GM23338 (cell line): ENCODE data around the gene MRPS27. TPM values are rescaled to one million over a fixed set of nuclear protein-coding genes. Genes with fewer than 3 reads are reported as not detected.

Experiments
- ATAC-seq: fragments of 200-7000 bp; cut with Tn5 transposase; 3 replicates; pipeline ENCODE4 v1.9.1; 2020
- DNase-seq: peaks from one replicate; pipeline ENCODE4 v3.0.0-alpha.2; 2015; ENCODE audit warnings: low spot score
- H2AFZ ChIP-seq: fragments of 200-600 bp; sonication (generic); 2 replicates; pipeline ENCODE4 v1.8.0; 2016; ENCODE audit warnings: antibody characterized with exemption, mild to moderate bottlenecking, moderate library complexity
- H3F3A ChIP-seq: fragments of 200-600 bp; sonication (generic); replicated peaks from 2 replicates; pipeline ENCODE4 v1.8.0; 2017; ENCODE audit warnings: antibody characterized with exemption, mixed run types, low read depth
- H3K27ac ChIP-seq: fragments of 200-600 bp; sonication (generic); 2 replicates; pipeline ENCODE4 v1.6.1; 2016; ENCODE audit warnings: low read depth
- H3K27me3 ChIP-seq: fragments of 200-600 bp; sonication (generic); 2 replicates; pipeline ENCODE4 v1.8.0; 2016; ENCODE audit warnings: mild to moderate bottlenecking, mixed run types, moderate library complexity; ENCODE audit not compliant: insufficient read depth
- H3K36me3 ChIP-seq: fragments of 200-600 bp; sonication (generic); 2 replicates; pipeline ENCODE4 v1.8.0; 2016; ENCODE audit warnings: mild to moderate bottlenecking; ENCODE audit not compliant: insufficient read depth
- H3K4me1 ChIP-seq: fragments of 200-600 bp; sonication (generic); 2 replicates; pipeline ENCODE4 v1.8.0; 2016; ENCODE audit warnings: mild to moderate bottlenecking, moderate library complexity; ENCODE audit not compliant: insufficient read depth
- H3K4me2 ChIP-seq: fragments of 200-600 bp; sonication (generic); 2 replicates; pipeline ENCODE4 v1.7.1; 2017; ENCODE audit warnings: mixed run types
- H3K4me3 ChIP-seq: fragments of 200-600 bp; sonication (generic); 2 replicates; pipeline ENCODE4 v1.6.1; 2016; ENCODE audit warnings: mixed run types
- H3K79me2 ChIP-seq: fragments of 200-600 bp; sonication (generic); replicated peaks from 2 replicates; pipeline ENCODE4 v1.8.0; 2017; ENCODE audit warnings: mild to moderate bottlenecking; ENCODE audit not compliant: insufficient read depth
- H3K9me2 ChIP-seq: fragments of 200-600 bp; sonication (generic); 2 replicates; pipeline ENCODE4 v1.8.0; 2017; ENCODE audit not compliant: insufficient read depth
- H4K20me1 ChIP-seq: fragments of 200-600 bp; sonication (generic); replicated peaks from 2 replicates; pipeline ENCODE4 v1.8.0; 2017; ENCODE audit warnings: mild to moderate bottlenecking; ENCODE audit not compliant: insufficient read depth
- H3K27ac Mint-ChIP-seq: 2 replicates; pipeline ENCODE4 v1.8.0; 2020; ENCODE audit warnings: inconsistent platforms, mild to moderate bottlenecking, moderate library complexity, mixed read lengths
- H3K27me3 Mint-ChIP-seq: 3 replicates; pipeline ENCODE4 v1.8.0; 2022; ENCODE audit warnings: low read depth, mild to moderate bottlenecking, moderate library complexity, mixed read lengths, inconsistent platforms; ENCODE audit not compliant: insufficient read depth, poor library complexity
- H3K36me3 Mint-ChIP-seq: 3 replicates; pipeline ENCODE4 v1.8.0; 2021; ENCODE audit warnings: low read depth, mild to moderate bottlenecking, inconsistent platforms, moderate library complexity, mixed read lengths
- H3K4me1 Mint-ChIP-seq: 3 replicates; pipeline ENCODE4 v1.8.0; 2020; ENCODE audit warnings: mild to moderate bottlenecking, inconsistent platforms, mixed read lengths
- H3K4me3 Mint-ChIP-seq: 3 replicates; pipeline ENCODE4 v1.8.0; 2021; ENCODE audit warnings: moderate library complexity, mild to moderate bottlenecking, inconsistent platforms, mixed read lengths
- H3K9me3 Mint-ChIP-seq: 3 replicates; pipeline ENCODE4 v1.8.0; 2020; ENCODE audit warnings: moderate library complexity, mild to moderate bottlenecking, inconsistent platforms, mixed read lengths
- CREB1 ChIP-seq: fragments of 250-450 bp; sonication (Bioruptor Pico); IDR thresholded peaks from 2 replicates; pipeline ENCODE4 v1.5.0; 2020; ENCODE audit warnings: low read depth, mild to moderate bottlenecking, moderate library complexity
- CTCF ChIP-seq, 2 experiments: fragments of 200-600 bp in 1 of 2; sonication (generic) in 1 of 2; conservative IDR thresholded peaks; 2 replicates each; pipeline versions ENCODE4 v1.5.1 to v1.6.1; 2016 to 2017; ENCODE audit warnings: antibody characterized with exemption in 2 of 2, low read depth in 2 of 2, mild to moderate bottlenecking in 2 of 2, moderate library complexity in 1 of 2
- ETS1 ChIP-seq: IDR thresholded peaks from 2 replicates; pipeline ENCODE4 v1.6.1; 2016; ENCODE audit warnings: antibody characterized with exemption
- JUNB ChIP-seq: IDR thresholded peaks from one replicate; pipeline ENCODE4 v1.6.1; 2016; ENCODE audit warnings: antibody characterized with exemption; ENCODE audit not compliant: unreplicated experiment
- NANOG ChIP-seq: IDR thresholded peaks from 2 replicates; pipeline ENCODE4 v1.6.1; 2016; ENCODE audit warnings: antibody characterized with exemption, borderline replicate concordance
- POLR2AphosphoS5 ChIP-seq: IDR thresholded peaks from 2 replicates; pipeline ENCODE4 v1.6.1; 2016; ENCODE audit warnings: antibody characterized with exemption, low read depth
- REST ChIP-seq: IDR thresholded peaks from one replicate; pipeline ENCODE4 v1.6.1; 2018; ENCODE audit warnings: antibody characterized with exemption; ENCODE audit not compliant: unreplicated experiment
- polyA plus RNA-seq: library from polyadenylated mRNA; unstranded; fragments of >200 nt; fragmentation: Nextera tagmentation; extraction: Ambion mirVana; gene quantifications from 2 replicates; pipeline ENCODE4 v1.2.1, GENCODE V29; 2016
- total RNA-seq: library from RNA; depleted of rRNA; stranded (reverse); fragments of >200 nt; shearing (Covaris generic); gene quantifications from 2 replicates; pipeline ENCODE4 v1.2.3, GENCODE V29; 2014

MRPS27 gene
- total and polyA plus RNA-seq, 2 experiments from 2014 or later: 53.2 to 141 TPM

- no peak for TF ChIP-seq CREB1 (CRISPR knock-in tag)
- TF ChIP-seq NANOG: no peak
- TF ChIP-seq REST: no peak
- TF ChIP-seq JUNB: no peak
- TF ChIP-seq CTCF (conservative IDR thresholded peaks at IDR 0.05; ENCODE audit: low read depth in 2 of 2): no peak
These were observed 82.2 kb downstream of the MRPS27 start (continued) for GRCh38 chr5:72237879-72238278.

- no peak overlapping the region for H3K4me3 Mint-ChIP-seq
- peaks cover 17% of the 10 kb centered on the region; the same call in 2 of the 3 replicates for H3K36me3 Mint-ChIP-seq
- H3K27me3 Mint-ChIP-seq: peaks cover 3% of the 10 kb centered on the region
- H3K27me3 ChIP-seq: no peaks in the 10 kb centered on the region
- H3K79me2 ChIP-seq: peaks cover 10% of the 10 kb centered on the region; the same call in 1 of the 2 replicates
- TF ChIP-seq JUNB: no peak
- TF ChIP-seq ETS1: no peak
- H4K20me1 ChIP-seq: no peaks in the 10 kb centered on the region
- H3K4me2 ChIP-seq: no peak overlapping the region
- no peaks in the 10 kb centered on the region for H3K36me3 ChIP-seq
- no peak overlapping the region for H2AFZ ChIP-seq
- no peak overlapping the region for H3K4me3 ChIP-seq
- DNase-seq (no peak), ATAC-seq (no peak; the same call in 2 of the 3 replicates)
- peak overlapping the region; percentile 91; the same call in 1 of the 2 replicates for H3K27ac ChIP-seq
- peaks cover 59% of the 10 kb centered on the region for H3K4me1 ChIP-seq
- no peaks in the 10 kb centered on the region for H3K9me3 Mint-ChIP-seq
- H3K4me1 Mint-ChIP-seq: peaks cover 81% of the 10 kb centered on the region
- H3K27ac Mint-ChIP-seq: peak overlapping the region; percentile 98
- no peaks in the 10 kb centered on the region for H3F3A ChIP-seq
- H3K9me2 ChIP-seq: no peaks in the 10 kb centered on the region
These were observed 82.6 kb downstream of the MRPS27 start for GRCh38 chr5:72237415-72237814.

- Histone ChIP-seq H3K4me2 (no peak overlapping the region), H2AFZ (no peak overlapping the region), H3F3A (no peaks in the 10 kb centered on the region), H3K27me3 (no peaks in the 10 kb centered on the region), H3K79me2 (0 out of 2 replicates have a peak, but pooled peaks cover 3% of the 10 kb centered on the region), H3K9me2 (no peaks in the 10 kb centered on the region), H3K27ac (peak overlapping the region; percentile 75), H3K4me3 (no peak overlapping the region), H3K36me3 (peaks cover 7% of the 10 kb centered on the region; the same call in 1 of the 2 replicates), H3K4me1 (peaks cover 53% of the 10 kb centered on the region), H4K20me1 (no peaks in the 10 kb centered on the region)
- ATAC-seq (no peak), DNase-seq (no peak)
- Mint-ChIP-seq H3K9me3 (no peaks in the 10 kb centered on the region), H3K27ac (peak overlapping the region; percentile 96), H3K36me3 (peaks cover 24% of the 10 kb centered on the region; the same call in 2 of the 3 replicates), H3K4me3 (no peak overlapping the region; the same call in 2 of the 3 replicates), H3K4me1 (peaks cover 68% of the 10 kb centered on the region), H3K27me3 (peaks cover 3% of the 10 kb centered on the region)
- TF ChIP-seq ETS1 (no peak), NANOG (no peak), CREB1 (CRISPR knock-in tag) (no peak), REST (no peak), CTCF (conservative IDR thresholded peaks at IDR 0.05; ENCODE audit: low read depth in 2 of 2) (no peak), POLR2AphosphoS5 (no peak)
These were observed 84.3 kb downstream of the MRPS27 start for GRCh38 chr5:72235725-72236124.
